K562 (cell line): ENCODE measurements around the gene CDK14. TPM values are rescaled to one million over a fixed set of nuclear protein-coding genes. Genes with fewer than 3 reads are reported as not detected.

ENCODE experiments used
- ATAC-seq: fragments of 200-7000 bp; cut with Tn5 transposase; 3 replicates; pipeline ENCODE4 v1.9.1; 2020; ENCODE audit warnings: moderate library complexity
- BruUV-seq: library from RNA; stranded (reverse); fragments of 400-500 nt; replicated peaks from 2 replicates; lab custom pipeline; 2021; lab: Mats Ljungman, UMichigan
- CTCF ChIA-PET: fragments of 300-600 bp; formaldehyde crosslinking; extraction: SDS; loops from one replicate; lab custom pipeline; 2021; ENCODE audit warnings: low intra/inter-chr PET ratio; lab: Yijun Ruan, JAX
- POLR2A ChIA-PET: fragments of 300-600, 350-650 bp; sonication (Branson Sonifier 250); formaldehyde crosslinking; extraction: SDS; loops from one replicate; lab custom pipeline; 2021; ENCODE audit warnings: antibody characterized with exemption, inconsistent platforms; lab: Yijun Ruan, JAX
- DNase-seq, 4 experiments: peaks; one replicate each; pipeline versions ENCODE4 v3.0.0 to v3.0.0-alpha.2; 2011 to 2018; ENCODE audit warnings: low spot score in 3 of 4, mixed read lengths in 3 of 4; ENCODE audit errors: extremely low read depth in 1 of 4
- FAIRE-seq: peaks from 2 replicates; lab custom pipeline; 2011; peaks lifted over from hg19 to GRCh38; lab: Jason Lieb, UNC
- H2AFZ ChIP-seq: 2 replicates; pipeline ENCODE4 v1.6.0; 2011; ENCODE audit warnings: low read depth, low read length, control low read depth, inconsistent platforms
- H3K27ac ChIP-seq: fragments of 200-600 bp; 3 replicates; pipeline ENCODE4 v1.8.0; 2011; ENCODE audit warnings: low read depth, mild to moderate bottlenecking, control low read depth, inconsistent platforms, low read length, moderate library complexity, mixed read lengths; ENCODE audit errors: extremely low read depth
- H3K27me3 ChIP-seq, 2 experiments: fragments of 300-600 bp in 1 of 2; 2 replicates in 1 of 2; 3 replicates in 1 of 2; pipeline versions ENCODE4 v1.6.0 to v1.8.0; 2011; ENCODE audit warnings: inconsistent platforms in 2 of 2, low read length in 2 of 2, mild to moderate bottlenecking in 1 of 2, mixed read lengths in 1 of 2, moderate library complexity in 1 of 2; ENCODE audit not compliant: control insufficient read depth in 2 of 2, insufficient read depth in 2 of 2
- H3K36me3 ChIP-seq: fragments of 300-600 bp; 3 replicates; pipeline ENCODE4 v1.8.0; 2011; ENCODE audit warnings: mild to moderate bottlenecking, low read length, inconsistent platforms; ENCODE audit not compliant: control insufficient read depth, insufficient read depth
- H3K4me1 ChIP-seq, 2 experiments: fragments of 200-600 bp in 1 of 2; replicated peaks in 1 of 2; 2 replicates in 1 of 2; 3 replicates in 1 of 2; pipeline versions ENCODE4 v1.5.1 to v1.8.0; 2011; ENCODE audit warnings: inconsistent platforms in 2 of 2, low read length in 2 of 2, mild to moderate bottlenecking in 1 of 2, mixed read lengths in 1 of 2, moderate library complexity in 1 of 2; ENCODE audit not compliant: control insufficient read depth in 2 of 2, insufficient read depth in 2 of 2
- H3K4me2 ChIP-seq: 2 replicates; pipeline ENCODE4 v1.6.1; 2011; ENCODE audit warnings: low read length, control low read depth, inconsistent platforms, mixed read lengths; ENCODE audit not compliant: insufficient read depth
- H3K4me3 ChIP-seq: fragments of 200-600 bp; sonication (generic), shearing (Covaris generic); 2 replicates; pipeline ENCODE4 v1.5.1; 2016; ENCODE audit warnings: control low read depth, inconsistent platforms
- H3K79me2 ChIP-seq: fragments of 200-600 bp; 3 replicates; pipeline ENCODE4 v1.8.0; 2011; ENCODE audit warnings: low read length, inconsistent platforms; ENCODE audit not compliant: control insufficient read depth, insufficient read depth
- H3K9ac ChIP-seq, 2 experiments: 2 replicates each; pipeline versions ENCODE4 v1.6.0 to v1.6.1; 2011; ENCODE audit warnings: low read depth in 2 of 2, low read length in 2 of 2, control low read depth in 1 of 2, inconsistent platforms in 1 of 2, mild to moderate bottlenecking in 1 of 2, mixed read lengths in 1 of 2; ENCODE audit not compliant: insufficient read depth in 1 of 2
- H3K9me1 ChIP-seq: one replicate; pipeline ENCODE4 v1.6.0; 2011; ENCODE audit warnings: inconsistent platforms, mild to moderate bottlenecking, low read length, moderate library complexity; ENCODE audit not compliant: control insufficient read depth, insufficient read depth
- H3K9me3 ChIP-seq: replicated peaks from 2 replicates; pipeline ENCODE4 v1.5.1; 2011; ENCODE audit warnings: low read depth, low read length, inconsistent platforms; ENCODE audit not compliant: control insufficient read depth, insufficient read depth
- H4K20me1 ChIP-seq: replicated peaks from 2 replicates; pipeline ENCODE4 v1.6.1; 2011; ENCODE audit warnings: low read length, inconsistent platforms, mixed read lengths; ENCODE audit not compliant: control insufficient read depth, insufficient read depth
- DNMT1 ChIP-seq: fragments of 450-650 bp; IDR thresholded peaks from 2 replicates; pipeline ENCODE4 v1.6.1; 2016; ENCODE audit warnings: antibody characterized with exemption, mild to moderate bottlenecking
- ELF1 ChIP-seq: fragments of 200-800 bp; sonication (Bioruptor generic); IDR thresholded peaks from 2 replicates; pipeline ENCODE4 v1.6.1; 2016; ENCODE audit warnings: missing genetic modification characterization, missing compliant biosample characterization
- HIVEP1 ChIP-seq: fragments of 250-450 bp; sonication (Bioruptor Pico); IDR thresholded peaks from 2 replicates; pipeline ENCODE4 v1.4.0; 2020; ENCODE audit warnings: mild to moderate bottlenecking
- NBN ChIP-seq: fragments of 450-650 bp; IDR thresholded peaks from 2 replicates; pipeline ENCODE4 v1.6.1; 2016; ENCODE audit warnings: low read depth, mild to moderate bottlenecking
- NFATC3 ChIP-seq: fragments of 450-650 bp; IDR thresholded peaks from 2 replicates; pipeline ENCODE4 v1.6.1; 2017; ENCODE audit warnings: mild to moderate bottlenecking
- PCBP1 ChIP-seq: fragments of 200-400 bp; formaldehyde crosslinking; IDR thresholded peaks from 2 replicates; pipeline ENCODE4 v1.6.1; 2018; ENCODE audit warnings: mild to moderate bottlenecking, low read depth, low read length; ENCODE audit not compliant: poor library complexity, severe bottlenecking
- THRAP3 ChIP-seq: fragments of 450-650 bp; IDR thresholded peaks from 2 replicates; pipeline ENCODE4 v1.6.1; 2016; ENCODE audit warnings: mild to moderate bottlenecking, inconsistent platforms, borderline replicate concordance
- ZFP30 ChIP-seq: fragments of 250-450 bp; sonication (Bioruptor Pico); IDR thresholded peaks from 2 replicates; pipeline ENCODE4 v1.8.0; 2022; ENCODE audit warnings: moderate library complexity, mild to moderate bottlenecking, inconsistent platforms, borderline replicate concordance
- ZNF699 ChIP-seq: fragments of 250-450 bp; sonication (Bioruptor Pico); IDR thresholded peaks from 2 replicates; pipeline ENCODE4 v1.8.0; 2021; ENCODE audit warnings: mild to moderate bottlenecking, moderate library complexity; ENCODE audit not compliant: insufficient replicate concordance
- WGBS: fragments of 100-300 bp; shearing (Covaris generic); methylation state at CpG from one replicate; pipeline ENCODE4 v1.1.6; 2016; ENCODE audit warnings: low coverage, mixed read lengths; ENCODE audit not compliant: insufficient coverage; ENCODE audit errors: missing lambda C conversion rate; 5-methylcytosine and 5-hydroxymethylcytosine counted together
- in situ Hi-C: fragments of 300-500 bp; cut with MboI; formaldehyde crosslinking; loops from 4 replicates; pipeline ENCODE4 v1.15.0; 2018; ENCODE audit warnings: inconsistent platforms, mixed read lengths
- intact Hi-C: fragments of 100-400 bp; cut with micrococcal nuclease; formaldehyde crosslinking; loops from 2 replicates; pipeline ENCODE4 v1.14.2; 2022
- polyA plus RNA-seq, 8 experiments: library from polyadenylated mRNA; depleted of rRNA in 4 of 8; stranded (reverse) in 5 of 8; unstranded in 3 of 8; fragments of >200 nt; fragmentation: Nextera tagmentation in 2 of 8; fragmentation: Illumina TruSeq in 1 of 8; extraction: Ambion mirVana in 2 of 8; extraction: Trizol in 1 of 8; gene quantifications; 2 replicates each; pipeline versions ENCODE4 v1.2.1 to v1.2.3, GENCODE V29; 2011 to 2014; ENCODE audit warnings: inconsistent platforms in 1 of 8, missing spikeins in 1 of 8
- total RNA-seq, 7 experiments: library from RNA; depleted of rRNA in 6 of 7; stranded (reverse); fragments of >200 nt in 6 of 7; fragmentation: Illumina TruSeq in 2 of 7; extraction: Trizol in 2 of 7; gene quantifications; 2 replicates each; pipeline versions ENCODE4 v1.2.1 to v1.2.3, GENCODE V29; 2011 to 2021; ENCODE audit warnings: low replicate concordance in 1 of 7
- TF ChIP-seq, protein P1 (sequence below): fragments of 250-450 bp; sonication (Bioruptor Pico); IDR thresholded peaks from 2 replicates; pipeline ENCODE4 v1.8.0; 2021; ENCODE audit warnings: moderate library complexity, mild to moderate bottlenecking, inconsistent platforms
- TF ChIP-seq, protein P2 (sequence below), 2 experiments: fragments of 150-350 bp in 1 of 2; IDR thresholded peaks; 2 replicates each; pipeline ENCODE4 v1.6.1; 2012 to 2016; ENCODE audit warnings: low read depth in 2 of 2, low read length in 2 of 2, mild to moderate bottlenecking in 1 of 2, moderate library complexity in 1 of 2

CDK14 gene
- total and polyA plus RNA-seq, 9 of the 15 experiments (the other 6 are each of a cell fraction or from before 2014, with no cell fraction given), result 0.03 to 0.91 (median 0.16) TPM

DNA sequence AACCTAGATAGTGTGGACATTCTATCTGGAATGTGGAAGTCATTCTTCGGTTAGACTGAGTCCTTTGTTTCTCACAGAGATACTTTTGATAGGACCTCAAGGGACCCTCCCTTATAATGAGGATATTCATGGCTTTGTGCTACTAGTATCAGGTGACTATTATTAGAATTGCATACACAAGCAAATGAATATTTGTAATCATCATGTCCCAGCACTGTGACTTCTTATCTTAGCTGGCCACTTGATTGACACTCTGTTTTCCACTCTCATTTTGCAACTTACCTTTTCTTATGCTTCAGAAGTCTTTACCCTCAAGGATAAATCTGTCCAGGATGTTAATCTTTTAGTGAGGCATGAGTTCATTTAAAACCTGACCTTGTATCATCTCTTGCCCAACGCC, 399.9 kb downstream of the CDK14 start:
- ChIA-PET POLR2A (no interaction called here), CTCF (no interaction called here)
- Histone ChIP-seq H3K4me2 (no peak overlapping the region), H3K4me1 (no peaks in the 10 kb centered on the region), H3K27ac (no peak overlapping the region), H3K9me3 (no peaks in the 10 kb centered on the region), H3K9ac (no peak overlapping the region), H2AFZ (no peak overlapping the region), H3K79me2 (no peaks in the 10 kb centered on the region), H3K36me3 (no peaks in the 10 kb centered on the region), H3K27me3 (no peaks in the 10 kb centered on the region), H3K9me1 (no peaks in the 10 kb centered on the region), H3K4me3 (no peak overlapping the region), H4K20me1 (no peaks in the 10 kb centered on the region)
- WGBS, result 0% methylated on average over 2 of the region's 2 CpGs
- no TSS peak for BruUV-seq
- intact Hi-C loops (no loop called here), in situ Hi-C loops (no loop called here)
- TF ChIP-seq NFATC3 (no peak), DNMT1 (no peak)
- TF ChIP-seq, protein P1, sequence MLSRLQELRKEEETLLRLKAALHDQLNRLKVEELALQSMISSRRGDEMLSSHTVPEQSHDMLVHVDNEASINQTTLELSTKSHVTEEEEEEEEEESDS (CRISPR knock-in tag), result no peak
- no peak for DNase-seq
- no peak for FAIRE-seq
- ATAC-seq, result no peak

DNA sequence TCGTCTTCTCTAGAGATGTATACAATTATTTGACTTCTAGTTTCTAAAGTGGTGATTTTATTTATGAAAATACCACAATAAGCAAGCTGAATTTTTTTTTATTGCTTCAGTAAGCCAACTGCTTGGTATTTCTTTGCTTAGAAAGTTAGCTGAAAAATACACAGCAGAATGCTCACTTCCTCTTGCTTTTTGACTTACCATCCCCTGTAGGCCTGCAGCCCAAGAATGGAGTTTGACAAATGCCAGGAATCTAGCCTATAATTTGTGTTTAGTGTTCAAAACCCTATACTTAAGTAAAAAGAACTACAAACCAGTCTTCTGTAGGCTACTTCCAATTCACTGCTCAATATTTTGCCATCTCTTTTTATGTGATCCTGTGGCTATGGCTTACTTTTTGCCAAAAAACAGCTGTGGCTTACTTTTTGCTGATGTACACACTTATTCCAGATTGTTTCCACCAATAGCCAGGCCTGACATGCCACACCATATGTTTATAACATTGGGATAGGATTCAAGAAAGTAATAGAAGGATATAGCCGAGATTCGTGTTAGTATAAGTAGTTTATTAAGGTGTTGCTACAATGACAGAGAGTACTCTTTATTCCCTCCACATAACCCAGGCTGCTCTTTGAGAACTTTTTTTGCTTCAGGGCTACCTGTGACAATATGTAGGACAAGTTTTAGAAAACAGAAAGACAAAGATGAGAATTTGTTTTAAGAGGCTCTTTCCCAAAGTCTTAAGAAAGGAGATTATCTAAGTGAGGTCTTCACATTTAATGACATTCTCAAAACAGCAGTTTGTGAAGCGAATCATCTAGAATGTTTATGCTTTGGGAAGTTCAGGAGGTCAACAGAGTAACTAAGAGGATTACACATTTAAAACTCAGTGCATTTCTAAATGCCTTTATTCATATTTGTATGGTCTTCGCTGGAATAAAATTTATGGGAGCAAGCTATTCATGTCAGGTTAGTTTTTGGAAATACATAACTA, 404.2 kb downstream of the CDK14 start:
- Histone ChIP-seq H3K4me3 (no peak overlapping the region), H3K4me1 (no peaks in the 10 kb centered on the region), H3K9ac (no peak overlapping the region), H3K36me3 (no peaks in the 10 kb centered on the region), H3K9me3 (no peaks in the 10 kb centered on the region), H3K27me3 (no peaks in the 10 kb centered on the region), H3K4me2 (no peak overlapping the region), H2AFZ (no peak overlapping the region), H3K79me2 (no peaks in the 10 kb centered on the region), H3K27ac (no peak overlapping the region), H3K9me1 (no peaks in the 10 kb centered on the region), H4K20me1 (no peaks in the 10 kb centered on the region)
- ChIA-PET POLR2A (no interaction called here), CTCF (no interaction called here)
- no peak for DNase-seq
- intact Hi-C loops, result no loop called here
- in situ Hi-C loops, result no loop called here
- 0% methylated on average over 5 of the region's 5 CpGs for WGBS
- ATAC-seq, result no peak
- no TSS peak for BruUV-seq
- FAIRE-seq, result no peak
- TF ChIP-seq, protein P2, sequence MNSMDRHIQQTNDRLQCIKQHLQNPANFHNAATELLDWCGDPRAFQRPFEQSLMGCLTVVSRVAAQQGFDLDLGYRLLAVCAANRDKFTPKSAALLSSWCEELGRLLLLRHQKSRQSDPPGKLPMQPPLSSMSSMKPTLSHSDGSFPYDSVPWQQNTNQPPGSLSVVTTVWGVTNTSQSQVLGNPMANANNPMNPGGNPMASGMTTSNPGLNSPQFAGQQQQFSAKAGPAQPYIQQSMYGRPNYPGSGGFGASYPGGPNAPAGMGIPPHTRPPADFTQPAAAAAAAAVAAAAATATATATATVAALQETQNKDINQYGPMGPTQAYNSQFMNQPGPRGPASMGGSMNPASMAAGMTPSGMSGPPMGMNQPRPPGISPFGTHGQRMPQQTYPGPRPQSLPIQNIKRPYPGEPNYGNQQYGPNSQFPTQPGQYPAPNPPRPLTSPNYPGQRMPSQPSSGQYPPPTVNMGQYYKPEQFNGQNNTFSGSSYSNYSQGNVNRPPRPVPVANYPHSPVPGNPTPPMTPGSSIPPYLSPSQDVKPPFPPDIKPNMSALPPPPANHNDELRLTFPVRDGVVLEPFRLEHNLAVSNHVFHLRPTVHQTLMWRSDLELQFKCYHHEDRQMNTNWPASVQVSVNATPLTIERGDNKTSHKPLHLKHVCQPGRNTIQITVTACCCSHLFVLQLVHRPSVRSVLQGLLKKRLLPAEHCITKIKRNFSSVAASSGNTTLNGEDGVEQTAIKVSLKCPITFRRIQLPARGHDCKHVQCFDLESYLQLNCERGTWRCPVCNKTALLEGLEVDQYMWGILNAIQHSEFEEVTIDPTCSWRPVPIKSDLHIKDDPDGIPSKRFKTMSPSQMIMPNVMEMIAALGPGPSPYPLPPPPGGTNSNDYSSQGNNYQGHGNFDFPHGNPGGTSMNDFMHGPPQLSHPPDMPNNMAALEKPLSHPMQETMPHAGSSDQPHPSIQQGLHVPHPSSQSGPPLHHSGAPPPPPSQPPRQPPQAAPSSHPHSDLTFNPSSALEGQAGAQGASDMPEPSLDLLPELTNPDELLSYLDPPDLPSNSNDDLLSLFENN (IDR thresholded peaks at IDR 0.05; ENCODE audit: low read depth in 2 of 2, low read length in 2 of 2), result no peak
- TF ChIP-seq THRAP3 (no peak), HIVEP1 (CRISPR knock-in tag) (no peak), NBN (no peak), ZFP30 (no peak), ELF1 (tag) (no peak), PCBP1 (no peak), ZNF699 (CRISPR knock-in tag) (no peak)
